ENCODE data around the gene FAM76A.
"Not testable (repeated sequence)": the region's sequence is repeated elsewhere in the genome, so short reads cannot be mapped to it uniquely, and the experiment has no call there.

Gene FAM76A

GRCh38 chr1:27726173-27727044 is 648 bp downstream of the FAM76A start:
- ATAC-seq: peak in 1 of 2 donors; percentile 8

- ATAC-seq: no peak
These were observed 1.4 kb downstream of the FAM76A start for GRCh38 chr1:27727126-27727525.

GRCh38 chr1:27736252-27736651 is 10.5 kb downstream of the FAM76A start:
- no peak for ATAC-seq

GRCh38 chr1:27741121-27741520 is 15.4 kb downstream of the FAM76A start:
- ATAC-seq: no peak

GRCh38 chr1:27744556-27744955 is 18.8 kb downstream of the FAM76A start:
- no peak for ATAC-seq

GRCh38 chr1:27745466-27745865 is 19.7 kb downstream of the FAM76A start:
- ATAC-seq: no peak

GRCh38 chr1:27752360-27752759 is 26.6 kb downstream of the FAM76A start:
- ATAC-seq: no peak

- ATAC-seq: no peak
These were observed 29.5 kb downstream of the FAM76A start for GRCh38 chr1:27755286-27755685.

- no peak for ATAC-seq
These were observed 30.1 kb downstream of the FAM76A start for GRCh38 chr1:27755865-27756264.

GRCh38 chr1:27759236-27759635 is 33.5 kb downstream of the FAM76A start:
- no peak for ATAC-seq

GRCh38 chr1:27760426-27760825 is 34.7 kb downstream of the FAM76A start:
- no peak for ATAC-seq

GRCh38 chr1:27762033-27762432 is 36.3 kb downstream of the FAM76A start:
- no peak for ATAC-seq

- ATAC-seq: no peak
These were observed 37.6 kb downstream of the FAM76A start for GRCh38 chr1:27763358-27763757.

GRCh38 chr1:27770293-27770830 is 44.6 kb downstream of the FAM76A start:
- ATAC-seq: no peak

GRCh38 chr1:27772036-27772931 is 46.5 kb downstream of the FAM76A start:
- no peak for ATAC-seq

GRCh38 chr1:27772932-27773825 is 47.4 kb downstream of the FAM76A start, which contains the start of gene STX12:
STX12 (plus strand) TSS chr1:27773219; CDS start chr1:27773308, 89 bp downstream.
- peak; percentile 99 for ATAC-seq

GRCh38 chr1:27773826-27774445 is 48.2 kb downstream of the FAM76A start:
- peak in 1 of 2 donors; percentile 3 for ATAC-seq

GRCh38 chr1:27774654-27775053 is 48.9 kb downstream of the FAM76A start:
- ATAC-seq: no peak

- not testable (repeated sequence) for ATAC-seq
These were observed 49.6 kb downstream of the FAM76A start for GRCh38 chr1:27775336-27775735.

GRCh38 chr1:27776276-27776675 is 50.5 kb downstream of the FAM76A start:
- not testable (repeated sequence) for ATAC-seq

- ATAC-seq: no peak
These were observed 52.3 kb downstream of the FAM76A start for GRCh38 chr1:27778056-27778455.

GRCh38 chr1:27779122-27779521 is 53.4 kb downstream of the FAM76A start:
- ATAC-seq: no peak

Measured in activated CD4-positive, CD25-positive, alpha-beta regulatory T cell treated with anti-CD3 and anti-CD28 coated beads, Interleukin-2, amount 50 U/mL, for 24 hours (primary cell).